Epidermal melanocyte (primary cell): ENCODE data around the gene IP6K3.

Source experiments
- DNase-seq: peaks from one replicate; pipeline ENCODE4 v3.0.0; 2011; ENCODE audit warnings: low spot score; ENCODE audit not compliant: insufficient read length

Gene IP6K3

DNA sequence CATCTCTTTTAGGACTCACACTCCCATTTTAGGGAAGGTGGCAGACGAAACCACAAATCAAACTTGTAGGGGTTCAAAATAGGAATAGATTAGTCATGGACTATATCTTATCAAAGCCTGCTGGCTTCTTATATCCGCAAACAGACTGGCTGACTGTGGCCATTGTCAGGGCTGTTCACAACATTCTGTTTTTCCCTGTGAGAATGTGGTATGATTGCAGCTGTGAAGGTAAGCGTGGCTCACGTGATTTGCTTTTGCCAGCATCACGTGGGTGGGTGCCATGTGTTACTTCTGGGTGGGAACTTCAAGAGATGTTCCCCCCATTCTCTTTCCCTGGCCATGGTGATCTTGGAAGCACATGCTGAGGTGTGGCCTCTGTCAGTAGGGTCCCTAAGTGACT, 5.9 kb downstream of the IP6K3 start:
- DNase-seq = no peak

GRCh38 chr6:33740204-33740608, 6.5 kb downstream of the IP6K3 start:
- no peak for DNase-seq

DNA sequence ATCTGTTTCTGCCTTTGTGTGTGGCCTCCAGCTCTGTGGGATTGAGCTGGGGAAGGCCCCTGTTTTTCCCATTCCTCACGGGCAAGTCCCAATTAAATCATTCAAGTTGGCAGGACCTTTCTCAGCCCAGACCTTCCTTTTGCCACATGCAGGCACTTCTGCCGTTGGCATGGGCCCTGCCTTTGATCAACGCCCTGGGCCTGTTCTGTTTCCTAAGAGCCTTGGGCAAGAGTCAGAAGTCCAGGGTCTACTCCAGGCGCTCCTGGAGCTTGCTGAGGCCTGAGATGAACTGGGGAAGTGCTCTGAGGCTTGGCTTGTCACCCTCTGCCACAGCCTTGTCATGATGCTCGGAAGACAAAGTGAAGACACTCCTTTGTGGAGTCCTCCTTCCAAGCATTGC, 7.1 kb downstream of the IP6K3 start:
- DNase-seq = no peak

DNA sequence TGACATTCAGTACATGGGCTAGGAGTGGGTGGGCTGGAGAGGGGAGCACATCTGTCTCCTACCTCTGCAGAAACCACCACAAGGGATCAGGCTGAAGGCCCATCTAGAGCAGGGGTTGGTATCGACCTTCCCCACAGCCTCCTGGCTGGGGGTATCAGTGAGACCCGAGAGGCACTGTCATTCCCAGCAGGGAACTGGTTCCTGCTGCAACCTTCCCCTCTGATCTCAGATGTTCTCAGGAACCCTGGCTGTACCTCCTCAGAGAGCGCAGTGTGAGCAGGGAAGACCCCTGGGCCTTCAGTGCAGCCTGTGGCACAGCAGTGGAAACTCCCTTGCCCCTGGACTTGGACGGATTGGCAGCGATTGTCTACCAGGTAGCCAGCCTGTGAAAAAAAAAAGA, 7.8 kb downstream of the IP6K3 start:
- DNase-seq = no peak

- no peak for DNase-seq
Measured at GRCh38 chr6:33738153-33738552, 8.6 kb downstream of the IP6K3 start.

DNA sequence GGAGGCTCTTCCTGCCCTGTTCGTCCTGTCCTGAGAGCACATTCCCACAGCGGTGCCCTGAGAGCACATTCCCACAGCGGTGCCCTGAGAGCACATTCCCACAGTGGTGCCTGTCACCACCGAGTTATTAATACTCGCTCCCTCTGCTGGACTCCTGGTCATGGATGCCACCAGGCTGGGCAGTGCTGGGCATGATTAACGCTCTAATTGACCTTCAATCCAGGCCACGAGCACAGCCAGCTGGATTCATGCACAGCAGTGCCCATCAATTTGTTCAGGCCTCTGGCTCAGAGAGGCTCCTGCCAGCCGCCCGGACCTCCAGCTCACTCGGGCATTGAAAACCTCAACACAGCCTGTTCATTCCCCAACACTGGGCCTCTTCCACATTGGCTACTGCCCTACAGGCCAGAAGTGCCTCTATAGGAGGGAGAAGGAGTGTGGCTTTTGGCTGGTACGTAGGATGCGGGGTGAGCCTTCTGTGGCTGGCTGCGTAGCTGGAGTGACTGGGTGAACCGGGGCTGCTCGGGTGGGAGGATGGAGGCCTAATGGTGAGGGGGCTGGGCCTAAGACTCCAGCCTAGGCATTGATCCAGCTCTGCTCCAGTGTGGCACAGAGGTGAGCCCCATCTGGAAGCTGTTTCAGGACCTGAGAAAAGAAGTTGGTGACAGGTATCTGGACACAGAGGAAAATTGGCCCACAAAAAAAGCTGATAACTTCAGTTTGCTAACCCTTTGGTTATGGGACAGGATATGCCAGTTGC, 9.3 kb downstream of the IP6K3 start:
- DNase-seq = no peak

GRCh38 chr6:33735216-33735615, 11.5 kb downstream of the IP6K3 start:
- DNase-seq = no peak

DNA sequence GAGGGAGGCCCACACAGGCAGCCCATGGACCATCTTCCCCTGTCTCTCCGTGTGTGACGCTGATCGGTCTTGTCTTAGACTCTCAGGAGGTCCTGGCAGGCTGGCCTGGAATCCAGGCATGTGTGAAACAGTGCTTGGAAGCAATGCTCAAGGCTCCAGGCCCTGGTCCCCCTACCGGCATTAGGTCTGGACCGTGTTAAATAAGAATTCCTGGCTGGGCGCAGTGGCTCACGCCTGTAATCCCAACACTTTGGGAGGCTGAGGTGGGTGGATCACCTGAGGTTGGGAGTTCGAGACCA, 13.0 kb downstream of the IP6K3 start:
- no peak for DNase-seq

DNA sequence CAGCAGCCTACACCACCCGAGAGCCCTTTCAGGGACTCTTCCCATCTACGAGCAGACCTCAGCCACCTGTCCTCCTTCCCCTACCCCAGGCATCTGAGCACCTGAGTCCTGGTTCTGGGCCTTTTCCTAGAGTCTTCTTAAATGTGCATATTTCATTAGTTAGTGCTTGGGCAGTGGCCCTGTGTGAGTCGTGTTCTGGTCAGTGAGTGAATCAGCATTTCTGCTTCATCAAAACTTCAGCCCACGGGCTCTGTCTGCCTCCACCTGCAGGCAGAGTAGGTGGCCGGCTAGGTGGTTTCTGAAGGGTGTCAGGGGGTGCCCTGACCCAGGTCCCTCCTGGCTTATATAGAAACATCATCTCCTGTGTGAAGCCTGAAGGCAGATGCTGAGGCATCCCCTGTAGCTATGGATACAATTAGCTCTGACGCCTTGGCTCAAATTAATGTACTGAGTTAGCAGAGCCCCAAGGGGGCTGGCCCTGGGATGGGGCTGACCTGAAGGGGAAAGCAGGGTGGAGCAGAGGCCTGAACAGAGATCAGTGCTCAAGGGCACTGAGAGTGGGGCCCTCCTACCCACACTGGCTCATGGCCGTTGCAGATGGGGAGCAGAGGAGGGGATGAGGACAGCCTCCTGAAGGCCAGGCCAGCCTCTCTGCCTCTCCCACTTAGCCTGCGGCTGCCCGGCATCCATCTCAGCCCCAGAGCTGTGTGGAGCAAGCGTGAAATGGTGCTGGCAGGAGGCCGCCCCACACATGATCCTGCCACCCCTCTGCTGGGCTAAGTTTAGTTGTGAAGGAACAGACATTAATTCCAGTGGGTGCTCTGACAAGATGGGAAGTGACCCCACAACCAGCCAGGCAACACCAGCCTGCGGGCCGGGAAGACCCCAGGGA, 13.6 kb downstream of the IP6K3 start:
- DNase-seq = no peak

GRCh38 chr6:33732385-33732784, 14.3 kb downstream of the IP6K3 start:
- DNase-seq = no peak

DNA sequence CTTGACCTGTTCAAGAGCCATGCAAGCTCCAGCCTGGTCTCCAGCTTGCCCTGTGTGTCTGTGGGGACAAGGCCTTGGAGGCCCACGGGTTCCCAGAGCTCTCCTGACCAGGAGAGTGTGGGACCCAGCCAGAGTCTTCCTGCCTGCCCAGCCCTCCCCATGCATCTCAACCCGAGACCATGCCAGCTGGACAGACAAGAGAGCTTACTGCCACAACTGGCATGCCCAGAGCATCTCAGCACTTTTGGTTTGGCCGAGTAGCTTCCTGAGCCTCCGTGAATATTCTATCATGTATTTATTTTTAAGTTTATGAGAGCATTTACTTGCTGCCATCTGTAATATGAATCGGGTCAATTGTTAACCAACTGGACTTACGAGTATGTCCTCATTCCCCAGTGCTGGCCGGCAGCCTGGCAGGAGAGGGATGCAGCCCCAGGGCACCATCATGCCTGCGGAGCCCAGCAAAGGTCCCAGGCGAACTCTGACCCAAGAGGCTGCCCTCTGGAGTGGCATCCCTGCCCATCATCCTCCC, 14.9 kb downstream of the IP6K3 start:
- DNase-seq = no peak

DNA sequence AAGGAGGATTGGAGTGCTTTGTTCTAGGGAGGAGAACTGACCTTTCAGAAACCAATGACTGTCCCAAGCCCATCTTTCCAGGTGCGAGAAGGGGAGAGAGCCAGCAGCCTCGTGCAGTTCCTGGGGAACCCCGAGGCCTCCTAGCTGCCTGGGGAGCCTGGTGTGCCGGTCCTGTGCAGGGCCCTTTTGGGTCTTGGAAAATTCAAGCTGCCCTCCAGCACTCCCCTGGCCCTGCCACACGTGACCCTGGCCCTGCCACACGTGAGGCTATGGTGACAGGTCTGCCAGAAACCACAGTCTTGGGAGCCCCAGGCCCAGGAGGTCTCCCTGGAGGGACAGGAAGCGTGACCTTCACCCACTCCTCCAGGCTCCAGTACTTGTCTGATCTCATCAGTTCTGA, 15.7 kb downstream of the IP6K3 start:
- no peak for DNase-seq

- no peak for DNase-seq
Measured at GRCh38 chr6:33730611-33731010, 16.1 kb downstream of the IP6K3 start.

GRCh38 chr6:33729059-33729458, 17.6 kb downstream of the IP6K3 start:
- DNase-seq = no peak

DNA sequence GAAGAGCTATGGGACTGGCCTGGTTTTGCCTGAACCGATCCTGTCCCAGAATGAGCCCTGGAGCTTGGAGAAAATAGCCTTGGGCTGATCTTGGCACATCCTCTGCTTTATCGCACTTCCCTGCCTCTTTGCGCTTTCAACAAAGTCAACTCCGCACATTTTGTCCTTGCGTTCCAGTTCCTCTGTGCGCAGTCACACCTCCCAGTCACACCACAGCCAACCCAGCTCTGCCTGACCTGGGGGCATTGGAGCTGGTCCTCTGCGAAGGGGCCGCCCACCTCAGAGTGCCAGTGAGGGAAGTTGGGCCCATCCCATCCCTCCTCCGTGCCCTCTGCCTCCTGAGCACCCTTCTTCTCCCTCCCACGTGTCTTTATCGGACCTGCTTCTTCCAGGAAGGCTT, 18.3 kb downstream of the IP6K3 start:
- no peak for DNase-seq

DNA sequence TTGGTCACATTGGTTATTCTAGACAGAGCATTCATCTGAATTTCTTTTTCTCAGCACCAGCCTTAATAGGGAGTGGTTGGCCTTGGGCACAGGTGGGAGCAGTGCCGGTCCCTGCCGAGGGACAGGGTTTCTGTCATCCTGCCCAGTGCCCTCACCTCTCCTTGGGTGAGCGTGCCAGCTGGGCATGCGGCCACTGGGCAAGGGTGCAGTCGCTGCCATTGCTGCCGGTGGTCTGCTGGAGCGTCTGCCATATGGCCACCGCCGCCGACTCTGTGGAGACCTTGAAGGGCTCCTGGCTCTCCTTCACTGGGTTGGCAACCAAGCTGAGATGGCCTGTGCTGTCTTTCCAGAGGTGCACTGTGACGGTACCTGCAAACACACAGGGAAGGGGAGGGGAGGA, 18.8 kb downstream of the IP6K3 start:
- DNase-seq = no peak

- DNase-seq = no peak
Measured at GRCh38 chr6:33727126-33727525, 19.6 kb downstream of the IP6K3 start.

DNA sequence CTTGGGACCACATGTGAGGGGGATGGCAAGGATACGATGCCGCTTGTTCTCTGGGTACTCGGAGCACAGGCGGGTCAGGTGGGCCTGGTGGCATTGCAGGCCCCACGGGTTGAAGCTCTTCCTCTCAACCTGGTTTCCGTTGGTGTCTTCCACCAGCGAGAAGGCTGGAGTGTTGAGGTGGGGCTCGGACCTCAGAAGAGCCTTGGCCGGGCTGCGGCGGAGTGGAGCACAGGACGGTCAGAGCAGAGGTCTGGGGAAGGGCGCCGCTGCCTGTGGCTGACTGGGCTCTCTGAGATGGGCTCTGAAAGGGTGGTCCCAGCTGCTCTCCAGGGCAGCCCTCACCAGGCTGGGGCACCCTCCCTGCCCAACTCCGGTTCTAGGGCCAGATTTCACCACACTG, 20.0 kb downstream of the IP6K3 start:
- no peak for DNase-seq

- DNase-seq = no peak
Measured at GRCh38 chr6:33725891-33726673, 20.6 kb downstream of the IP6K3 start.

DNA sequence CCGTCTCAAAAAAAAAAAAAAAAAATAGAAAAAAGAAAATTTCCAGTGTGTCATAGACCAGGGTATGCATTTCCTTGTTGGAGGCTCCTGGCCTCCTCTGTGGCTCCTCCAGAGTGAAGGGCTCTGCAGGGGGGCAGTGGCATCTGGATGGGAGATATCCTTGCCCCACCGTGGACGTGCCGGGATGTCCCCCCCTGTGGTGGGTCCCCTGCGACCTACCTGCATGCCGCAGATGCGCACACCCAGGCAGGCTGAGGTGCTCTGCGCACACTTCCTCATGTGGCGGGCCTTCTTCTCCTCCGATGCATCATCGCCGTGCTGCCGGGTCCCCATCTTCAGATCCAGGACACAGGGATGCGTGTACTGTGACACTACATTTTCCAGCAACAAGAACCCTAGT, 21.5 kb downstream of the IP6K3 start:
- no peak for DNase-seq

DNA sequence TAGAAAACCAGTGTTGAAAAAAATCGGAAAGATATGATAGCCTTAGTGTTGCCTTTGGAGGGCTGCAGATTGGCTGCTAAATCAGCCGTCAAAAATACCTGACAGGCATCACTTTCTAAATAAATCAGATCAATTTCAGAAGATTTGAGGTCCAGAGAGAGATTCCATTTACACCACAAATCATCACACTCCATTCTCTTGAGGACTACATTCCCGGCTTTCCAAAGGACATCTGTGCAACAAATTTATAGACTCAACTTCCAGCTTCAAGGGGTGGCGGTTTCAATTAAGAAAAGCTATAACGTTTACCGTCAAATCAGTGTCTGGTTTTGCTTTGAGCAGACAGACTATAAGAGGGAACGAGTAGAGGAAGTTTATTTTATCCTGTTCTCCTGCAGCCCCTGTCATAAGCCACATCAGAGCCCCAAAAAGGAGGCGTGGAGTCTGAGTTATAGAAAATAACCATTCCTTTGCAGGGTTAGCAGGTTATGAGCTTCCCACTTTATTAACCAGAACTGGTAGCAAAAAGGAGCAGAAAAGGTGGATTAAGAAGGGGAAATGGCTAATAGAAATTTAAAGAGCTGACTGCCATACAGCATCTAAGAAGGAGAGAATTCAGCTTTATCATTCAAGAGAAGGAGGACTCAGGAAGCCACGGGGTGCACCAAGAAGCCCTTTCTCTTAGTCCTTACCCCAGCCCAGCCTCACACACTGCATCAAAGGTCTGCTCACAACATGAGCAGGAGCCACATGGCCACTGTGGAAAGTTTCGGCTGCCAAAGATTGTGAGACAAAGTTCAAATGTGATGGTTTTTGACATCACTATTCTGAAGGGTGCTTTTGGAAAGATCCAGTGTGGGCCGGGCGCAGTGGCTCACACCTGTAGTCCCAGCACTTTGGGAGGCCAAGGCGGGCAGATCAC, 22.3 kb downstream of the IP6K3 start:
- DNase-seq = no peak
